A673 (cell line): ENCODE results near the gene TMPRSS7.

Experiments used
- EZH2 ChIP-seq: fragments of 200-600 bp; sonication (generic); IDR thresholded peaks from 2 replicates; pipeline ENCODE4 v1.6.1; 2017; ENCODE audit warnings: borderline replicate concordance, low read depth, mild to moderate bottlenecking, mixed read lengths, antibody characterized with exemption, low read length; ENCODE audit not compliant: poor library complexity, severe bottlenecking
- TF ChIP-seq, protein P1 (sequence below): fragments of 300-800, 200-600 bp; sonication (generic); conservative IDR thresholded peaks from 2 replicates; pipeline ENCODE4 v1.5.1; 2017; ENCODE audit warnings: low read depth, mild to moderate bottlenecking, antibody characterized with exemption, low read length, moderate library complexity, mixed read lengths

DNA sequence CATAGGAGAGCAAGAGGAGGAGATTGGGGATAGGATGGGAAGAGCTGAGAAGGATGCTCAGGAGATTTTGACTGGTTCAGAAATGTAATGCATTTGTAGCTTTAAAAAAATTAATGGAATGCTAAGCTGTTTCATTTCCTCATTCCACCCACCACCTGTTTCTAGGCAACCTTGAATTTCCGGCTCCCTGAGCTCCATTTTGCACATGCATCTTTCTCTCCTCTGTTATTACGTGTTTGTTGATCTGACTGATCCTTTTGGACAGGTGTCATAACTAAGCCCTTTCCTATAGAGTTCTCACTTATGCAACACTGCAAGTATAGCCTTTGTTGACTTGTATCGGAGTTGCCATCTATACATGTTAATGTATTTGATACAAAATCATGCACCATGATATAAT is 4.3 kb downstream of the TMPRSS7 start:
- TF ChIP-seq, protein P1, sequence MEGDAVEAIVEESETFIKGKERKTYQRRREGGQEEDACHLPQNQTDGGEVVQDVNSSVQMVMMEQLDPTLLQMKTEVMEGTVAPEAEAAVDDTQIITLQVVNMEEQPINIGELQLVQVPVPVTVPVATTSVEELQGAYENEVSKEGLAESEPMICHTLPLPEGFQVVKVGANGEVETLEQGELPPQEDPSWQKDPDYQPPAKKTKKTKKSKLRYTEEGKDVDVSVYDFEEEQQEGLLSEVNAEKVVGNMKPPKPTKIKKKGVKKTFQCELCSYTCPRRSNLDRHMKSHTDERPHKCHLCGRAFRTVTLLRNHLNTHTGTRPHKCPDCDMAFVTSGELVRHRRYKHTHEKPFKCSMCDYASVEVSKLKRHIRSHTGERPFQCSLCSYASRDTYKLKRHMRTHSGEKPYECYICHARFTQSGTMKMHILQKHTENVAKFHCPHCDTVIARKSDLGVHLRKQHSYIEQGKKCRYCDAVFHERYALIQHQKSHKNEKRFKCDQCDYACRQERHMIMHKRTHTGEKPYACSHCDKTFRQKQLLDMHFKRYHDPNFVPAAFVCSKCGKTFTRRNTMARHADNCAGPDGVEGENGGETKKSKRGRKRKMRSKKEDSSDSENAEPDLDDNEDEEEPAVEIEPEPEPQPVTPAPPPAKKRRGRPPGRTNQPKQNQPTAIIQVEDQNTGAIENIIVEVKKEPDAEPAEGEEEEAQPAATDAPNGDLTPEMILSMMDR: no peak
- TF ChIP-seq EZH2: no peak
